ENCODE measurements around the gene PPM1J.

GRCh38 chr1:112686835-112687234 is 28.3 kb downstream of the PPM1J start:
- no peak for TF ChIP-seq EZH2 (IDR thresholded peaks at IDR 0.05; ENCODE audit: borderline replicate concordance)
- TF ChIP-seq CTCF (IDR thresholded peaks at IDR 0.05; ENCODE audit: poor library complexity): no peak
- TF ChIP-seq EZH2phosphoT487 (IDR thresholded peaks at IDR 0.05; ENCODE audit: low read depth, severe bottlenecking, unreplicated experiment): no peak

All from hepatocyte (in vitro differentiated cells).